Measurements from ENCODE around the gene PAQR6.

Gene PAQR6

DNA sequence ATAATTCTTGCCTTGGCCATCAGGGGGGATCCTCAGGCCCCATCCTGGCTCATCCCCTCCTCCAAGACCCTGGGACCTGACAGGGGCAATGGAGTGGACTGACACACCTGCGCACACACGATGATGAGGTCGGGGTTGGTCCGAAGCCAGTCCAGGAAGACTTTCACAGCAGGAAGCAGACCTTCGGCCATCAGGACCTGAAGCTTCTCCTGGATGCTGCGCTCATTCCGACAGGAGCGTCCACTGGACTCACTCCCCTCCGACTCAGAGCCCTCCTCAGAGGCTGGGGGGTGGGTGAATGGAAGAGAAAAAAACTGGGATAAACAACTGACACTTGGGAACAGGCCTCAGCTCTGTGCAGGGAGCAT, 15.4 kb upstream of the PAQR6 start:
- DNase-seq (ENCODE audit: low read depth) = no peak

DNA sequence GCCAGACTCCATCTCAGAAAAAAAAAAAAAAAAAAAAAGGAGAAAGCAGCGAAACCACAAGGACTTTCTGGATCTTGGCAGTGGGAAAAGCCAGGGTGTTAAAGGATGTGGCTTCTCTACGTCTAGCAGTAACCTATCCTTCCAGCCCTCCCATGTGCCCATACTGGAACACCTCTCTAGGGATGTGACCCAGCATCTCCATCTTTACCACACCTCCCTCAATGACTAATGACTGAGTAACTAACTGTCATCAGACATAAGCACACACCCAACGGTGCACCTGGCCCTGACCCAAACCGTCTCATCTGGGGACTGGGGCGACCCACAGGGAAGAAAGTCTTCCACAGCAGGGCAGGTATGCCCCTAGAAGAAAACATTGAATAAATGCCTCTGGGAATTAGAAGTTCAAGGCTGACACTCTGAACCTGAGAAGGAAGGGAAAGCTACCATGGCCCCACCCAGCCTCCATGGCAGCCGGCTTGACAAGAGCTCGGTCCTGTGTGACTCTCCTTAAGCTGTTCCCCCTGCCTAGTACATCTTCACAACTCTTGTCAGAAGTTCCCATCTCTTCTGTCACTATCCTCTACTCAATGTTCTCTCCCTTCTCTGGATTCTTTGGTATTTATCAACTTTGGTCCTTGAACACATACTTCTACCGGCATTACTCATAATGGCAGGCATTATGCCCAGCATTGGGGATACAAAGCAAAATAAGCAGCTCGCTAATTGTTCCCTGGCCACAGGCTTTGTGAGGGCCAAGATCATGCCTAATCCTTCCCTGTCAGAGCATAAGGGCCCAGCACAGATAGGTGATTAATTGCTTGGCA, 14.8 kb upstream of the PAQR6 start:
- peak; percentile 83 for DNase-seq (ENCODE audit: low read depth)

DNA sequence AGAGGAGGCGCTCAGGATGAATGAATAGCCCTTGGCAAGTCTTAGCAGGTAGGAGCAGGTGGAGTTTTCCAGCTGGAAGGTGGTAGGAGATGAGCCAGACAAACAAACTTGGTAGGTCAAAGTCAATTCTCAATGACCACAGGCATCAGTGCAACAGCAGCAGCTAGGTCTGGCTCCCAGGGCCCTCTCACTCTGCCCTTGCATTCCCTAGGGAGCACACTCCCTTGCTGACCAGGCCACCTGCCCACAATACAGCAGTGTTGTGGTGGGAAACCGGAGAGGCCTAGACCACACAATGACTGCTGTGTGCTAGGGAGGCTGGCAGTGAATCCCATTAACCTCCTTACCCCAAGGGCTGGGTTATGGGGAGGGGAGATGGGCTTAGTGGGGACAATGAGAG, 13.0 kb upstream of the PAQR6 start:
- DNase-seq (ENCODE audit: low read depth) = no peak

DNA sequence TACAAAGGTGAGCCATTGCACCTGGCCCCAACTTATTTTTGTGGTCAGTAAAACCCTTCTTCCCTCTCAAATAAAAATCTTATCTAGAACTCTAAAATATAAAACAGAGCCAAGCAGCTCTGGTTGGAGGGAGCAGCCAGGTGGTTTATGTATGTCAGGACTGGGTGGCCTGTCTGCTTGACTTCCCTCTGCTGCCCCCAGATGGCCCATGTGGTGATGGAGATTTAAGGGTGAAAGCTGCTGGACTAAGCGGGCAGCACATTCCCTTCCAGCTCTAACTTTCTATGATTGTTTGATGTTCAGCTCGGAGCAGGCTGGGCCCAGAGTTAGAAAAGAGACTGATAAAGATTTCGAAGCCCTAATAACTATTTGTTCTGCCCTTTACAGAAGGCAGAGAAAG, 11.9 kb upstream of the PAQR6 start:
- no peak for DNase-seq (ENCODE audit: low read depth)

DNA sequence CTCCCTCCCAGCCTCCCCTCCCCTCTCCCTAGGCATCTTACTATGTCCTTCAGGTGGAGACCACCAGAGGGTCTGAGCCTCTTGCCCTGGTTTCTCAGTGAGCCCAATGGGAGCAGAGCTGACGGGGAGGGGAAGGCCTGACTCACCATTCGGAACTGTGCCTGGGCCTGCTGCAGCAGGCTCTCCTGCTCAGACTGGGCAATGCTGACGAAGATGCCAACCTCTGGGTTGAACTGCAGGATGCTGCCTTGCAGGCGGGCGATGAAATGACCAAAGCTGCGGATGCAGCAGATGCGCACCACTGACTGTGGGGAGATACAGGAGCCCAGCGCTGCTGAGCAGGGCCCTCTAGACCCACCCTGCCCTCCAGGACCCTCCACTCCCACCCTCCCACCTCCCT, 11.0 kb upstream of the PAQR6 start:
- no peak for DNase-seq (ENCODE audit: low read depth)

DNA sequence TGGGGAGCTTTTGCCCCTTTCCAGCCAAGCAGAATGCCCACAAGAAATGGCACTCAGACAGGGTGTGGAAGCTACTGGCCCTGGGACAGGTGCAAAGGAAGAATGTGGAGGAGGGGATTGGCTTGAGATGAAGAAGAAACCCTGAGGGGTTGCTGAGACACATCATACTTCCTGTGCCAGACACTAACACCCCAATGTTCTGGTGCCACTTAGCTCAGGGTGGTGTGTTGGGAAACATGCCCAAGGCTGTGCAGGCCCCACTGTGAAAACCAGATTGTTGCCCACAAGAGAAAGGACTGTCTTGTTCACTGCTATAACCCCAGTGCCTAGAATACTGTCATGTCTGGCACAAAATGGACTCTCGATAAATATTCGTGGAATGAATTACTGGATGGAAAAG, 9.9 kb upstream of the PAQR6 start:
- no peak for DNase-seq (ENCODE audit: low read depth)

DNA sequence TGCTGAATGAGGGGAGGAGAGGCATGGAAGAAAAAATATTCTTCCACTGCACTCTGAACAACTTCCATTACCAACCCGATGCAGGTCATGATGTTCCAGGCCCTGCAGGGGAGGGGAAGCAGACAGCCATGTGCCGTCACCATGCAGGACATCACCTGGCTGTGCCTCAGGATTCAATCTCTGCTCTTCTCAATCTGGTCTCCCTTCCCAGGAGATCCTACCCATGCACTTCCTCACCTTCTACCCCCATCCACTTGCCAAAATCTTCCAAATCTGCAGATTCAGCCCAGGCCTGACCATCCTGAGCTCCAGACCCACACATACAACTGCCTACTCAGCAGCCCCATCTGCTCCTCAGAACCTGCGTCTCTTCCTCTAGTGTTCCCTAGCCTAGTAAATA, 5.8 kb upstream of the PAQR6 start:
- DNase-seq (ENCODE audit: low read depth) = no peak

DNA sequence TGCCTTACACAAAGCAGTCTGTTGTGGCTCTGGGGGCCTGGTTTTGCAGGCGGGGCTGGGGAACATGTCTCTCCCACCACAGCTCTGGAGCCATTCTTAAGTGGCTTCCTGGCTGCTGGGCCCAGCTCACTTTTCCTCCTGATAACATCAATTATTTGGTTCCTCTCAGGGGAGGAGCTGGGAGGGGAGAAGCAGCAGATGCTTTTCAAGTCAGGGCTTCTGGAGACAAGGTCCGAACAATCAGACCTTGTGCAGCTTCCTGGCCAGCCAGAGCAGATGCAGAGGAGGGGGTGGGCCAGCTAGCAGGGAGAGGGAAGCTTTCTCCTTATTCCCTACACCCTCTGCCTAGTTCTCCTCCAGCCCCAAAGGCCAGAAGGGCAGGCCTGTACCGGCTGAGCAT, 3.7 kb upstream of the PAQR6 start:
- DNase-seq (ENCODE audit: low read depth) = no peak

DNA sequence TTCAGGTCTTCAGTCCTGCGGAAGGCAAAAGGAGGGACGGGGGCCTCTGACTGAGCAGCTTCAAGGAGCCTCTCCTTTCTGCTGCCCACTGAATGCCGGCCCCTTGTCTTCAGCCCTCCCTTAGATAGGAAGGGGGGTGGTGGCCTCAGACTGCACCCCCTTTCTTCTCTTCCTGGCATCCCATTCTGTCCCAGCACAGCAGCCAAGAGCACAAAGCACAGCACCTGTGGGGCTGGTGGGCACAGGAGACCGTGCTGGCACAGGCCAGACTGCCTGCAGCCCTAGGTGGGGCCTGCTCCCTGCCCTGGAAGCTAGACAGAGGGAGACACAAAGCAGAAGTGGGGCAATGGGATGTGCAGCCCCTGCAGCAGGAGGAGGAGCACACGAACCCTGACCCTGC, 1.7 kb upstream of the PAQR6 start:
- no peak for DNase-seq (ENCODE audit: low read depth)

DNA sequence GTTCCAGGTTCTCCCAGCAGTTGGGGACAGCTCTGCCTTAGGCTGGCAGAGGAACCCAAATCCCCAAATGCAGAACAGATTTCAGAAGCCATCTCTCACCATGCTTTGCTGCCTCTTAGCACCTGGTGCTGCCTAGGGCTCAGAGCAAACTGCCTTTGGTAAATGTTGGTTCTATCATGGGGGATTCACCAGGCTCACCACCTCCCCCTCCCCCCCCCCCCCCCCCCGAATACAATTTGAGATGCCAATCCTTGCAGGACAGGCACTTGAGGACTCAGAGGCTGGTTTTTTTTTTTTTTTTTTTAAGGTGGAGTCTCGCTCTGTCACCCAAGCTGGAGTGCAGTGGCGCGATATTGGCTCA, 447 bp upstream of the PAQR6 start:
- no peak for DNase-seq (ENCODE audit: low read depth)

DNA sequence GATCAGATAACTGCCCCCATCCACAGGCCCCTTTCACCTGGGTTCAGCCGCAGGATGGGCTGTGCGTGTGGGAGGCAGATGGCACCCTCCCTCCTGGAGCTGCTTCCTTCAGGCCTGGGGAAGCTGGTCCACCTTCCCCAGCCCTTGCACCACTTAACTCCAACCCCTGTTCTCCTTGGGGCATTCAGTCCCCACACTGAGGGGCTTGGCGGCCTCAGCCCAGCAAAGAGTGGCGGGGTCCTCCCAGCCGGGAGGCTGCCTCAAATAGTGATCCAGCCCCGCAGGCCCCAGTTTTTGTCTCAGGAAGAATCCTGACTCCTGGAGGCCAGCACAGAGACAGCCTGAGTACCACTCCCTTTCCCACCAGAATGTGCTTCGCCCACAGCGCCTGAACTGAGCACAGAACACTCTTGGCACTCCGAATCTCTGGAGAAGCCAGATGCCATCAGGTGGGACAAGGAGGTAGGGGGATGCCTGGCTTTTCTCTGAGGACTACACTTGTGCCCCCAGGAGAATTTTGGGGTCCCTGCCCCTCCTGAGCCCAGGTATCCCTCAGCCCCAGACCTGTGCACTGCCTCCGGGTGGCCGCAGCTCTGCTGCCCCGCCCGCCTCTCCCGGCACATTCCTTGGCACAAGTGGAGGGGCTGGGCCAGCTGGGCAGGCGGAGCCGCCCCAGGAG, 936 bp downstream of the PAQR6 start:
- DNase-seq (ENCODE audit: low read depth) = no peak

DNA sequence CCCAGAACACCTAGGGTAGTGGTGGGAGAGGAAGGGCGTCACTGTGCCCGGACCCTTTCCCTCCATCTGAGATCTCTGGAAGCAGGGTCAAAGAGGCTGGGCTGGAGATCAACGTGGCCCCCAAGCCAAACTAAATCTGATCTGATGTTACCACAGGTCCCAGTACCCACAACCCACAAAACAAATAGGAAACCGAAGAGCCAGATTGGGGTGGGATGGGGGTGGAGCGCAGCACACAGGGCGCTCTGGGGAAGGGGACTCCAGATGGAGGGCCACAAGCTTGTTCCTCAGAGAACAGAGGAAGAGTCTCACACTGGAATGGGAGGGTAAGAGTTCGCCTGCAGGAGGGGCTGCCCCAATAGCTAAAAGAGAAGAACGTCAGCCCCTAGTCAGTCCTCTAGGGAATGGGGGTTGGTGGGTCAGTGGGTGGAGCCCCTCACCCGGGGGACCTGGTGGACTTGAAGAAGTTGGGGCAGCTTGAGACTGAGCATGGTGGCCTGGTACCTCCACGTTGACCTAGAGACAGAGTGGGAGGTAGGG, 1.5 kb downstream of the PAQR6 start:
- DNase-seq (ENCODE audit: low read depth) = no peak

DNA sequence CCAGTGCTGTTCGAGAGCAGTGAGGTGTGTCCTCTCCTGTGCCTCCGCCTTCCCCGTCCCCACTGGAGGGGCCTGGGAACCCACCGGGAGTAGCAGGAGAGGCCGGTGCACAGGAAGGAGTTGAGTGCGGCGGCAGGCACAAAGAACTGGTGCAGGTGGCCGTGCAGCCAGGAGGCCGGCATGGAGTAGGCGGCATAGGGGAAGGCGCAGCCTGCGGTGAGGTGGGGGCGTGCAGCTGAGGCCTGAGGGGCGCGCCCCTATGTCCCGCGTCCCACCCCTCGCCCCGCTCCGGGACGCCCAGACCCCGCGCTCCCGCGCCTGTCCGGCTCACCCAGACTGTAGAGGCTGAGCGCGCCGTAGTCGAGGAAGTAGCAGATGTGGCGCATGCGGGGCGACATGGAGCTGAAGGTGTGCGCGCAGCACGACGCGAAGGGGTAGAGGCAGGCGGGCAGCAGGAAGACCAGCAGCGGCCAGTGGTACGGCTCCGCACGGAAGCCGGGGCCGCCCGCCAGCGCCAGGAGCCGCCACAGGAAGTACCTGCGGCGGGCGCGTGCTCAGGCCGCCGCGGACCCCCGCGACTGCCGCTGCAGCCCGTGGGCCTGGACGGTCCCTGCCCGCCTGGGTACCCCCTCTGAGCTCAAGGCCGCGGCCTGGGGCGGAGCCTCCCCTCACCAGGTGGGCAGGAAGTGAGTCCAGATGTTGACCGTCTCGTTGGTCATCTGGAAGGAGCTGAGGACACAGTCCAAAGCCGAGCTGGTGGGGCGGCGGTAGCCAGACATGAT, 2.2 kb downstream of the PAQR6 start:
- DNase-seq (ENCODE audit: low read depth) = no peak

DNA sequence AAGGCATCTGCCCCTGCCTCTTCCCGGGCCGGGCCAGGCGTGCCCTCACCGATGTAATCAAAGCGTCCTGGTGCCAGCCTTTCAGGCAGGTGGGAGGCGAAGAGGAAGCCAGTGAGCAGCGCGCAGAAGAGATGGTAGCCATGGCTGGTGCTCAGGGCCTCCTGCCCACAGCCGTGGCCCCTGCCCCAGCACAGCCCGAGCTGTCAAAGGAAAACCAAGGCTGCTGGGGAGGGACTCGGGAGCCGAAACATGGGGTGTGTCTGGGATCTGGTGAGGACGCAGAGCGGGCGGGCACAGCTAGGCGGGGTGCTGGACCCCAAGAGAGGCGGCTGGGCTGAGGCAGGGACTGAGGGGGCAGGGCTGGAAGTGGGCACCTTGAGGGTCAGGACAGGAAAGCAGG, 3.1 kb downstream of the PAQR6 start:
- no peak for DNase-seq (ENCODE audit: low read depth)

DNA sequence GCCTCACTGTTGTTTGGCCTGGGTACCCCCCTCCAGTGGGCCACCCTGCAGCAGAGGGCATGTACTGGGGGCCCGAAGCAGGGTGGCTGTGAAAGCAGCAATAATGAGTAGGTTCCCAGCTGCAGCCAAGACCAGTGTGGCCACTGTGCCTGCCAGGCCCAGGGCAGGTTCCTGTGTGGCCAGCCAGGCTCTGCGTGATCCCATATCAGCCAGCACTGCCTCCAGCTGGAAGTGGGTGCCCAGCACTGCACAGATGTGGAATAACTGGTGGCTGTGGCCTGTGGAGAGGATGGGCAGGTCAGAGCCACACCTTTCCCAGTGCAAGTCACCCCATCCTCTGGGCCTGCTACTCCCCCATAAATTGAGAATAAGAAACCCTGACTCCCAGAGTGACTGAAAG, 3.7 kb downstream of the PAQR6 start:
- no peak for DNase-seq (ENCODE audit: low read depth)

DNA sequence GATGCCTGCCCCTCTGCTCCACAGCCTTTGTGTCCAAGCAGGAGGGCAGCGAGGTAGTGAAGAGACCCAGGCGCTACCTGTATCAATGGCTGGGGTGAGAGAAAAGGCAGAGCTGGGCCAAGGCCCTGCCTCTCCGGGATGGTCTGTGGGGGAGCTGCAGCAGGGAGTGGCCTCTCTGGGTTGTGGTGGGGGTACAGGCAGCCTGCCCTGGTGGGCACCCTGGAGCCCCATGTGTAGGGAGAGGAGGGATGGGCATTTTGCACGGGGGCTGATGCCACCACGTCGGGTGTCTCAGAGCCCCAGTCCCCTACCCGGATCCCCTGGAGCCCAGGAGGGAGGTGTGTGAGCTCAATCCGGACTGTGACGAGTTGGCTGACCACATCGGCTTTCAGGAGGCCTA, 5.1 kb downstream of the PAQR6 start:
- no peak for DNase-seq (ENCODE audit: low read depth)

DNA sequence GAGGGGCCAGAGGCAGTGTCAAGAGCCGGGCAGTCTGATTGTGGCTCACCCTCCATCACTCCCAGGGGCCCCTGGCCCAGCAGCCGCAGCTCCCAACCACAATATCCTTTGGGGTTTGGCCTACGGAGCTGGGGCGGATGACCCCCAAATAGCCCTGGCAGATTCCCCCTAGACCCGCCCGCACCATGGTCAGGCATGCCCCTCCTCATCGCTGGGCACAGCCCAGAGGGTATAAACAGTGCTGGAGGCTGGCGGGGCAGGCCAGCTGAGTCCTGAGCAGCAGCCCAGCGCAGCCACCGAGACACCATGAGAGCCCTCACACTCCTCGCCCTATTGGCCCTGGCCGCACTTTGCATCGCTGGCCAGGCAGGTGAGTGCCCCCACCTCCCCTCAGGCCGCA, 5.9 kb downstream of the PAQR6 start, which contains the start of gene BGLAP:
BGLAP (plus strand) TSS at position 259 of the 400 bp plus-strand sequence; CDS start at position 307, 48 bp downstream.
- DNase-seq (ENCODE audit: low read depth) = no peak

DNA sequence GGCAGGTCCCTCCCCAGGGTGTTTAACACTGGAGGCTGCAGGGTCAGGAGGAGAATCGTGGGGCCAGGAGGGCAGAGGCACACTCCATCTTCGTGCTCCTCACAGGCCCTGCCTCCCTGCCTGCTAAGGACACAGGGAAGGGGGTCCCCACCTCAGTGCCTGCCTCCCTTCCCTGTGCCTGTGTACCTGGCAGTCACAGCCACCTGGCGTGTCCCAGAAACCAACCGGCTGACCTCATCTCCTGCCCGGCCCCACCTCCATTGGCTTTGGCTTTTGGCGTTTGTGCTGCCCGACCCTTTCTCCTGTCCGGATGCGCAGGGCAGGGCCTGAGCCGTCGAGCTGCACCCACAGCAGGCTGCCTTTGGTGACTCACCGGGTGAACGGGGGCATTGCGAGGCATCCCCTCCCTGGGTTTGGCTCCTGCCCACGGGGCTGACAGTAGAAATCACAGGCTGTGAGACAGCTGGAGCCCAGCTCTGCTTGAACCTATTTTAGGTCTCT, 6.5 kb downstream of the PAQR6 start:
- no peak for DNase-seq (ENCODE audit: low read depth)

DNA sequence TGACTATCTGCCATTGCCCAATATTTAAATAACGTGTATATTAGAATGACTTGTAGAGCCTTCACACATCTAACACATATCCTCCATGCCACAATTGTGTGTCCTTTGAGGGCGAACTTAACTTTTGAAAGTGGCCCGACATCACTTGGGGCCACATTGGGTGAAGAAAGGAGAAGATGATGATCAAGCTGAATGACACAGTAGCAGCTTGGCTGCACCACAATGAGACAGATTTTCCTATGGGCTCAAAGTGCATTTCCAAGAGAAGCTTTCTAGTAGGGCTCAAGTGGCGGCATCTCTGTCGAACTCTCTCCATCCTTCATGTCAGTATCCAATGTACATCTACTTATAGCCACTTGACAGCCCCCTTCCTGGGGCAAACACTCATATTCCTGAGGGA, 9.6 kb downstream of the PAQR6 start:
- DNase-seq (ENCODE audit: low read depth) = no peak

DNA sequence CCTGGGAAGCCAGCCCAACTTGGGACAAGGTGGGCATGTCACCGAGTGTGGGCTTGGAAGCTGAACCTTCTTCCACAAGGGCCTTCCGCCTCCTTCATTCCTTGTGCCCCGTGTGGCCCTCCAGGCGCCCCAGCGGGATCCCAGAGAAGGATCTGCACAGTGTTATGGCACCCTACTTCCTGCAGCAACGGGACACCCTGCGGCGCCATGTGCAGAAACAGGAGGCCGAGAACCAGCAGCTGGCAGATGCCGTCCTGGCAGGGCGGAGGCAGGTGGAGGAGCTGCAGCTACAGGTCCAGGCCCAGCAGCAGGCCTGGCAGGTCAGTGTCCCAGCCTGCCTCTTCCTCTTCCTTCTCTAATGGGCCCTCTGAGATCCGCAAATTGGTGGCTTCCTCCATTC, 11.7 kb downstream of the PAQR6 start:
- no peak for DNase-seq (ENCODE audit: low read depth)

DNA sequence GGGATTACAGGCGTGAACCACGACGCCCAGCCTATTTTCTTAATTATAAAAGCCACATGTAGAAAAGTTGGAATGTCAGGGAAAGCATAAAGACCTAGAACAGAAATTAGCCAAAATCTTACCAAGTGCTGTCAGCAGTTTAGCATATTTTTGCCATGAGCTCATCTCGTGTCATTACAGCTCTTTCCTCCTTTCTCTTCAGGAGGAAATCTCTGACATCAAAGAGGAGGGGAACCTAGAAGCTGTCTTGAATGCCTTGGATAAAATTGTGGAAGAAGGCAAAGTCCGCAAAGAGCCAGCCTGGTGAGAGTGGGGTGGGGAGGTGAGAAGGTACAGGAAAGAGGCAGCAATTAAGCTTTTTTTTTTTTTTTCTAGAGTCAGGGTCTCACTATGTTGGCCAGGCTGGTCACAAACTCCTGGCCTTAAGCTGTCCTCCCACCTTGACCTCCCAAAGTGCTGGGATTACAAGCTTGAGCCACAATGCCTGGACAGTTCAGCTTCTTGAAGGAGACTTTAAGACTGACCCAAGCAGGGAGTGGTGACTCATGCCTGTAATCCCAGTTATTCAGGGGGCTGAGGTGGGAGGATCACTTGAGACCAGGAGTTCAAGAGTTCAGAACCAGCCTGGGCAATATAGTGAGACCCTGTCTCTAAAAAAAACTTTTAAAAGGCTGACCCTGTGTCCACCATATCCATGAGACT, 14.3 kb downstream of the PAQR6 start:
- peak; percentile 60 for DNase-seq (ENCODE audit: low read depth)
